Measurements from ENCODE around the gene ASB7. TPM values are rescaled to one million over a fixed set of nuclear protein-coding genes. Genes with fewer than 3 reads are reported as not detected.

The ASB7 gene
- total and polyA plus RNA-seq, 12 donors = 2.9 to 7.0 (median 5.8) TPM

DNA sequence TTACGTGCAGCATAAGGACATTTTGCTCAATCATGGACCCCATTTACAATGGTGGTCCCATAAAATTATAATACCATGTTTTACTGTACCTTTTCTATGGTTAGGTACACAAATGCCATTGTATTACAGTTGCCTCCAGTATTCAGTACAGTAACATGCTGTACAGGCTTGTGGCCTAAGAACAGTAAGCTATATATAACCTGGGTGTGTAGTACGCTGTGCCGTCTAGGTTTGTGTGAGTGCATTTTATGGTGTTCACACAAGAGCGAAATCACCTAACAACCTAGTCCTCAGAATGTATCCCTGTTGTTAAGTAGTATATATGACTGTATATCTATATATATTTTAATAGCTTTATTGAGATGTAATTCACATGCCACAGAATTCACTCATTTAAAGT, 12.5 kb downstream of the ASB7 start:
- TF ChIP-seq, protein P1, sequence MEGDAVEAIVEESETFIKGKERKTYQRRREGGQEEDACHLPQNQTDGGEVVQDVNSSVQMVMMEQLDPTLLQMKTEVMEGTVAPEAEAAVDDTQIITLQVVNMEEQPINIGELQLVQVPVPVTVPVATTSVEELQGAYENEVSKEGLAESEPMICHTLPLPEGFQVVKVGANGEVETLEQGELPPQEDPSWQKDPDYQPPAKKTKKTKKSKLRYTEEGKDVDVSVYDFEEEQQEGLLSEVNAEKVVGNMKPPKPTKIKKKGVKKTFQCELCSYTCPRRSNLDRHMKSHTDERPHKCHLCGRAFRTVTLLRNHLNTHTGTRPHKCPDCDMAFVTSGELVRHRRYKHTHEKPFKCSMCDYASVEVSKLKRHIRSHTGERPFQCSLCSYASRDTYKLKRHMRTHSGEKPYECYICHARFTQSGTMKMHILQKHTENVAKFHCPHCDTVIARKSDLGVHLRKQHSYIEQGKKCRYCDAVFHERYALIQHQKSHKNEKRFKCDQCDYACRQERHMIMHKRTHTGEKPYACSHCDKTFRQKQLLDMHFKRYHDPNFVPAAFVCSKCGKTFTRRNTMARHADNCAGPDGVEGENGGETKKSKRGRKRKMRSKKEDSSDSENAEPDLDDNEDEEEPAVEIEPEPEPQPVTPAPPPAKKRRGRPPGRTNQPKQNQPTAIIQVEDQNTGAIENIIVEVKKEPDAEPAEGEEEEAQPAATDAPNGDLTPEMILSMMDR (IDR thresholded peaks at IDR 0.05) = no peak
- DNase-seq (no peak), ATAC-seq (peak in 2 of 8 donors; percentile 60 to 79)
- Histone ChIP-seq H3K4me1 (peaks cover 0 to 5% (median 0%) of the 10 kb centered on the region in 9 donors), H3K36me3 (peaks cover 0 to 93% (median 29%) of the 10 kb centered on the region in 9 donors), H3K27ac (no peak overlapping the region), H3K4me3 (no peak overlapping the region), H3K27me3 (no peaks in the 10 kb centered on the region), H3K9me3 (no peaks in the 10 kb centered on the region)
- WGBS, 2 donors = 74 to 80% methylated on average over 4 of the region's 4 CpGs
- intact Hi-C loops (cut with DNase I) = no loop called here

GRCh38 chr15:100615801-100616200, 13.4 kb downstream of the ASB7 start:
- Histone ChIP-seq H3K27ac (no peak overlapping the region), H3K4me3 (no peak overlapping the region), H3K36me3 (peaks cover 0 to 94% (median 23%) of the 10 kb centered on the region in 9 donors), H3K27me3 (no peaks in the 10 kb centered on the region), H3K4me1 (peaks cover 0 to 5% (median 0%) of the 10 kb centered on the region in 9 donors), H3K9me3 (no peaks in the 10 kb centered on the region)
- ATAC-seq (no peak), DNase-seq (no peak)
- TF ChIP-seq, protein P1 (IDR thresholded peaks at IDR 0.05) = no peak
- 52 to 54% methylated on average over 5 of the region's 5 CpGs for WGBS, 2 donors
- intact Hi-C loops (cut with DNase I) = no loop called here

DNA sequence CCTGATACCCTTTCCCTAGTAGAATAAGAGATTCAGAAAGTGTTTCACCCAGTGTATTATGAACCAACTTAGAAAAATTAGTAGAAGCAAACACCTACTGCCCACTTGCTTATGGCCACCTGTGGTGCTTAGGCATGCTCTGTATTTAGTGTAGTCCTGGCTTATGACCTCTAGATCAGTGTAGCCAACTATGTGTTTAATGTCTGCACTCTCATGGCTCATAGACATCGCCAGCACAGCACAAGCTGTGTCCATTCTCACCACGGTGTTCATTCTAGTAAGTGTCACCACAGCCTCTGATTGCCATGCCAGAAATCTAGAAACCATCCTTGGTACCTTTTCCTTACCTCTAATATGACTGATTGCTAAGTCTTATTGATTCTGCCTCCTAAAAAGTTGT, 14.3 kb downstream of the ASB7 start:
- no peaks in the 10 kb centered on the region for H3K9me3 ChIP-seq
- 87 to 88% methylated on average over 2 of the region's 2 CpGs for WGBS, 2 donors
- intact Hi-C loops (cut with DNase I) = no loop called here
- no peak overlapping the region for H3K27ac ChIP-seq
- no peaks in the 10 kb centered on the region for H3K27me3 ChIP-seq
- H3K4me3 ChIP-seq = no peak overlapping the region
- ATAC-seq (no peak), DNase-seq (no peak)
- TF ChIP-seq, protein P1 (IDR thresholded peaks at IDR 0.05) = no peak
- peaks cover 0 to 89% (median 19%) of the 10 kb centered on the region in 9 donors for H3K36me3 ChIP-seq
- H3K4me1 ChIP-seq = peaks cover 0 to 5% (median 0%) of the 10 kb centered on the region in 9 donors

GRCh38 chr15:100623301-100623700, 20.9 kb downstream of the ASB7 start:
- no peaks in the 10 kb centered on the region for H3K27me3 ChIP-seq
- H3K4me1 ChIP-seq = peaks cover 0 to 12% (median 0%) of the 10 kb centered on the region in 9 donors
- intact Hi-C loops (cut with DNase I) = loop anchor here in 3 of 10 donors (10.0 kb wide), 2 partner anchors 632 to 642 kb away; partner anchors contain the start of gene CHSY1 (in 2 of the 3)
- no peaks in the 10 kb centered on the region for H3K9me3 ChIP-seq
- ATAC-seq (no peak), DNase-seq (no peak)
- H3K36me3 ChIP-seq = peaks cover 0 to 29% (median 0%) of the 10 kb centered on the region in 9 donors
- no peak overlapping the region for H3K4me3 ChIP-seq
- WGBS, 2 donors = 86 to 87% methylated on average over 5 of the region's 5 CpGs
- no peak overlapping the region for H3K27ac ChIP-seq
- TF ChIP-seq, protein P1 (IDR thresholded peaks at IDR 0.05) = no peak
